HEK293 (cell line): ENCODE measurements around the gene MARK4.

Source experiments
- CTCF ChIP-seq: fragments of 450-650 bp; formaldehyde crosslinking; IDR thresholded peaks from 2 replicates; pipeline ENCODE4 v1.5.1; 2016; ENCODE audit warnings: missing biosample characterization, missing genetic modification characterization
- GLI4 ChIP-seq: fragments of 450-650 bp; formaldehyde crosslinking; IDR thresholded peaks from 2 replicates; pipeline ENCODE4 v1.5.1; 2016; ENCODE audit warnings: missing biosample characterization, missing genetic modification characterization
- ZNF114 ChIP-seq: fragments of 450-650 bp; formaldehyde crosslinking; IDR thresholded peaks from 2 replicates; pipeline ENCODE4 v1.5.0; 2017; ENCODE audit warnings: missing biosample characterization, missing genetic modification characterization
- ZNF23 ChIP-seq: fragments of 450-650 bp; formaldehyde crosslinking; IDR thresholded peaks from 2 replicates; pipeline ENCODE4 v1.5.1; 2016; ENCODE audit warnings: missing biosample characterization, missing genetic modification characterization, borderline replicate concordance
- ZNF558 ChIP-seq: fragments of 450-650 bp; formaldehyde crosslinking; IDR thresholded peaks from 2 replicates; pipeline ENCODE4 v1.5.1; 2016; ENCODE audit warnings: missing biosample characterization, missing genetic modification characterization
- ZNF645 ChIP-seq: fragments of 450-650 bp; formaldehyde crosslinking; IDR thresholded peaks from 2 replicates; pipeline ENCODE4; 2016; ENCODE audit warnings: missing biosample characterization, missing genetic modification characterization
- ZNF658 ChIP-seq: fragments of 450-650 bp; formaldehyde crosslinking; IDR thresholded peaks from 2 replicates; pipeline ENCODE4; 2016; ENCODE audit warnings: missing biosample characterization, missing genetic modification characterization

- TF ChIP-seq CTCF: peak; percentile 42
- TF ChIP-seq ZNF114 (tag by site-specific recombination): no peak
- no peak for TF ChIP-seq ZNF645 (tag by site-specific recombination)
- no peak for TF ChIP-seq ZNF658 (tag by site-specific recombination)
- no peak for TF ChIP-seq GLI4 (tag by site-specific recombination)
- no peak for TF ChIP-seq ZNF23
- TF ChIP-seq ZNF558: no peak
Measured at GRCh38 chr19:45254044-45254531, 3.0 kb downstream of the MARK4 start.
